Smooth muscle cell (in vitro differentiated cells): ENCODE results near the gene PAOX. TPM values are rescaled to one million over a fixed set of nuclear protein-coding genes. Genes with fewer than 3 reads are reported as not detected.

Source experiments
- DNase-seq: peaks from one replicate; lab custom pipeline; 2025; ENCODE audit not compliant: unreplicated experiment; lab: John Stamatoyannopoulos, UW
- H2AFZ ChIP-seq: fragments of 200-600 bp; sonication (generic); 2 replicates; pipeline ENCODE4 v1.6.0; 2016; ENCODE audit warnings: antibody characterized with exemption, low read depth, mild to moderate bottlenecking
- H3F3A ChIP-seq: fragments of 200-600 bp; sonication (generic); 2 replicates; pipeline ENCODE4 v1.6.0; 2017; ENCODE audit warnings: antibody characterized with exemption, low read depth
- H3K27ac ChIP-seq: fragments of 200-600 bp; sonication (generic); 2 replicates; pipeline ENCODE4 v1.5.1; 2016; ENCODE audit warnings: low read depth, mild to moderate bottlenecking
- H3K27me3 ChIP-seq: fragments of 200-600 bp; sonication (generic); 2 replicates; pipeline ENCODE4 v1.6.1; 2016; ENCODE audit warnings: low read depth, mild to moderate bottlenecking
- H3K36me3 ChIP-seq: fragments of 200-600 bp; sonication (generic); 2 replicates; pipeline ENCODE4 v1.5.1; 2016; ENCODE audit warnings: low read depth
- H3K4me1 ChIP-seq: fragments of 200-600 bp; sonication (generic); 2 replicates; pipeline ENCODE4 v1.5.1; 2016; ENCODE audit warnings: low read depth
- H3K4me2 ChIP-seq: fragments of 200-600 bp; sonication (generic); 2 replicates; pipeline ENCODE4 v1.6.0; 2016; ENCODE audit warnings: mild to moderate bottlenecking
- H3K4me3 ChIP-seq: fragments of 200-600 bp; sonication (generic); 2 replicates; pipeline ENCODE4 v1.5.1; 2016; ENCODE audit warnings: mild to moderate bottlenecking
- H3K79me2 ChIP-seq: fragments of 200-600 bp; sonication (generic); 2 replicates; pipeline ENCODE4 v1.6.0; 2016; ENCODE audit warnings: low read depth, mild to moderate bottlenecking
- H3K9ac ChIP-seq: fragments of 200-600 bp; sonication (generic); 2 replicates; pipeline ENCODE4 v1.6.0; 2016; ENCODE audit warnings: low read depth
- H3K9me3 ChIP-seq: fragments of 200-600 bp; sonication (generic); replicated peaks from 2 replicates; pipeline ENCODE4 v1.5.1; 2016; ENCODE audit warnings: low read depth
- H4K20me1 ChIP-seq: fragments of 200-600 bp; sonication (generic); 2 replicates; pipeline ENCODE4 v1.6.0; 2016; ENCODE audit warnings: low read depth
- CTCF ChIP-seq: fragments of 200-600 bp; sonication (generic); IDR thresholded peaks from 2 replicates; pipeline ENCODE4 v1.5.1; 2017; ENCODE audit warnings: borderline replicate concordance, mild to moderate bottlenecking, antibody characterized with exemption; ENCODE audit not compliant: insufficient read depth, poor library complexity, severe bottlenecking
- WGBS: methylation state at CpG from one replicate; pipeline ENCODE4 v1.1.7; 2016; ENCODE audit warnings: low lambda C conversion rate; 5-methylcytosine and 5-hydroxymethylcytosine counted together
- polyA plus RNA-seq: library from polyadenylated mRNA; unstranded; fragments of >200 nt; fragmentation: Nextera tagmentation; extraction: Ambion mirVana; gene quantifications from 2 replicates; pipeline ENCODE4 v1.2.1, GENCODE V29; 2016
- total RNA-seq: library from RNA; depleted of rRNA; stranded (reverse); fragments of >200 nt; gene quantifications from 2 replicates; pipeline ENCODE4 v1.2.3, GENCODE V29; 2014

Gene PAOX
- total and polyA plus RNA-seq, 2 experiments from 2014 or later: 3.3 to 7.1 TPM

GRCh38 chr10:133349577-133350011 is 29.5 kb upstream of the PAOX start:
- Histone ChIP-seq H3K4me3 (no peak overlapping the region), H3K4me2 (no peak overlapping the region), H3K27ac (no peak overlapping the region), H3K9me3 (no peaks in the 10 kb centered on the region), H3K4me1 (no peaks in the 10 kb centered on the region), H4K20me1 (no peaks in the 10 kb centered on the region), H3F3A (no peaks in the 10 kb centered on the region), H3K9ac (no peak overlapping the region), H3K36me3 (no peaks in the 10 kb centered on the region), H3K79me2 (no peaks in the 10 kb centered on the region), H2AFZ (no peak overlapping the region), H3K27me3 (no peaks in the 10 kb centered on the region)
- no peak for DNase-seq
- no peak for TF ChIP-seq CTCF
- 88% methylated on average over 8 of the region's 9 CpGs for WGBS

- no peak for TF ChIP-seq CTCF
- no peaks in the 10 kb centered on the region for H3K79me2 ChIP-seq
- H4K20me1 ChIP-seq: peaks cover 8% of the 10 kb centered on the region
- no peak overlapping the region for H3K27ac ChIP-seq
- no peak for DNase-seq
- no peak overlapping the region for H3K4me3 ChIP-seq
- H3K27me3 ChIP-seq: no peaks in the 10 kb centered on the region
- H3F3A ChIP-seq: no peaks in the 10 kb centered on the region
- no peaks in the 10 kb centered on the region for H3K4me1 ChIP-seq
- H3K9ac ChIP-seq: no peak overlapping the region
- H2AFZ ChIP-seq: no peak overlapping the region
- no peaks in the 10 kb centered on the region for H3K36me3 ChIP-seq
- H3K9me3 ChIP-seq: no peaks in the 10 kb centered on the region
- WGBS: 91% methylated on average over 12 of the region's 12 CpGs
- H3K4me2 ChIP-seq: no peak overlapping the region
These were observed 28.6 kb upstream of the PAOX start for GRCh38 chr10:133350283-133350949.

GRCh38 chr10:133350950-133351329 is 28.1 kb upstream of the PAOX start:
- H3K79me2 ChIP-seq: no peaks in the 10 kb centered on the region
- no peak overlapping the region for H3K27ac ChIP-seq
- H3K9ac ChIP-seq: no peak overlapping the region
- H3K4me2 ChIP-seq: no peak overlapping the region
- no peaks in the 10 kb centered on the region for H3K27me3 ChIP-seq
- no peak overlapping the region for H2AFZ ChIP-seq
- no peaks in the 10 kb centered on the region for H3F3A ChIP-seq
- H3K36me3 ChIP-seq: no peaks in the 10 kb centered on the region
- 75% methylated on average over 11 of the region's 13 CpGs for WGBS
- no peak overlapping the region for H3K4me3 ChIP-seq
- no peaks in the 10 kb centered on the region for H3K9me3 ChIP-seq
- no peak for TF ChIP-seq CTCF
- peaks cover 11% of the 10 kb centered on the region for H4K20me1 ChIP-seq
- no peak for DNase-seq
- H3K4me1 ChIP-seq: no peaks in the 10 kb centered on the region
